ENCODE results near the gene RUSF1. TPM values are rescaled to one million over a fixed set of nuclear protein-coding genes. Genes with fewer than 3 reads are reported as not detected.

The RUSF1 gene
- total RNA-seq, 1 experiment from 2014 or later: 59.3 TPM

DNA sequence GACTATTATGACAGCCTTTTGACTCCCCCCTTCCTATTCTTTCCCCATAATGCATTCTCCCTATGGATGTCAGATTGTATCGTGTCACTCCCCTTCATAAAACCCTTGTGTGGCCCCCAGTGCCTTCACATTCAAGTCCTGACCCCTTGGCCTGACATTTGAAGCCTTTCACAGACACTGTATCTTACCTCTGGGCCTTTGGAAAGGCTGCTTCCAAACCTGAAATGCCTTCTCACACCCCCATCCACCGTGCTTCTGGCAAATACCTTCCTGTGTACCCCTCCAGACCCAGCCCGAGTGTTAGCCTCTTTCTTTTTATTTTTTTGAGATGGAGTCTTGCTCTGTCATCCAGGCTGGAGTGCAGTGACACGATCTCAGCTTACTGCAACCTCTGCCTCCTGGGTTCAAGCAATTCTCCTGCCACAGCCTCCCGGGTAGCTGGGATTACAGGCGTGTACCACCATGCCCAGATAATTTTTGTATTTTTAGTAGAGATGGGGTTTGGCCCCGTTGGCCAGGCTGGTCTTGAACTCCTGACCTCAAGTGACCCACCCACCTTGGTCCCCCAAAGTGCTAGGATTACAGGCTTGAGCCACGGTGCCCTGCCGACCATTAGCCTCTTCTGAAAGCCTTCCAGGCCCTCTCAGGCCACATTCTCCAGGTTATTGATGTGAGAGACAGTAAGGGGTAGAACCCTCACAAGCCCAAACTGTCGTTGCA, 46.8 kb downstream of the RUSF1 start:
- no peak overlapping the region for H3K9ac ChIP-seq (ENCODE audit: low read length)
- no peak overlapping the region for H3K4me3 ChIP-seq (replicated peaks in 1 of 2; ENCODE audit: low read depth in 1 of 2, low read length in 2 of 2)
- H3K79me2 ChIP-seq (ENCODE audit: insufficient read depth, low read length): peaks cover 25% of the 10 kb centered on the region
- H3K27ac ChIP-seq (ENCODE audit: low read depth, low read length): no peak overlapping the region
- H4K20me1 ChIP-seq (ENCODE audit: insufficient read depth): no peaks in the 10 kb centered on the region
- H3K27me3 ChIP-seq (ENCODE audit: insufficient read depth, low read length): no peaks in the 10 kb centered on the region
- no TSS peak for BruUV-seq (replicated peaks)
- intact Hi-C loops (cut with micrococcal nuclease): no loop called here
- CTCF ChIA-PET: interaction anchor here (0.7 to 3.4 kb wide), 18 partner anchors 8 to 508 kb away, joined by 3 to 32 read pairs (median 7); partner anchors contain the start of genes HSD3B7, KAT8, TGFB1I1 and ZNF267
- DNase-seq (ENCODE audit: low read depth, low spot score) (no peak), ATAC-seq (no peak)
- RAD21 ChIA-PET (ENCODE audit: low non-redundant PET in 1 of 2, low total read pairs in 2 of 2, uncharacterized antibody in 2 of 2, unreplicated experiment in 2 of 2): no interaction called here
- no peaks in the 10 kb centered on the region for H3K9me3 ChIP-seq (ENCODE audit: control insufficient read depth in 1 of 2, insufficient read depth in 1 of 2, low read depth in 1 of 2, low read length in 2 of 2)
- POLR2A ChIA-PET: interaction anchor here (2.1 kb wide), 3 partner anchors 251 to 412 kb away, joined by 6 to 12 read pairs (median 7); partner anchors contain the start of genes KAT8 and ZNF267
- TF ChIP-seq MAX (IDR thresholded peaks at IDR 0.05) (no peak), ZNF274 (IDR thresholded peaks at IDR 0.05; ENCODE audit: low read depth, low read length) (no peak), ELF1 (IDR thresholded peaks at IDR 0.05; ENCODE audit: borderline replicate concordance, low read depth) (no peak), EGR1 (IDR thresholded peaks at IDR 0.05; ENCODE audit: low read depth) (no peak), EZH2phosphoT487 (IDR thresholded peaks at IDR 0.05; ENCODE audit: borderline replicate concordance) (no peak), POLR2A (IDR thresholded peaks at IDR 0.05; ENCODE audit: borderline replicate concordance, extremely low read depth, insufficient read depth, insufficient read length) (no peak), ZFX (IDR thresholded peaks at IDR 0.05) (no peak), SIN3A (IDR thresholded peaks at IDR 0.05; ENCODE audit: low read depth) (no peak), TCF7L2 (IDR thresholded peaks at IDR 0.05; ENCODE audit: borderline replicate concordance, extremely low read depth, insufficient read depth, insufficient read length) (no peak), SP1 (IDR thresholded peaks at IDR 0.05; ENCODE audit: low read depth) (no peak), ATF3 (IDR thresholded peaks at IDR 0.05) (no peak), FOSL1 (IDR thresholded peaks at IDR 0.05; ENCODE audit: low read depth) (no peak), EZH2 (IDR thresholded peaks at IDR 0.05) (no peak), RAD21 (IDR thresholded peaks at IDR 0.05; ENCODE audit: low read depth) (no peak)
- TF ChIP-seq, protein P1, sequence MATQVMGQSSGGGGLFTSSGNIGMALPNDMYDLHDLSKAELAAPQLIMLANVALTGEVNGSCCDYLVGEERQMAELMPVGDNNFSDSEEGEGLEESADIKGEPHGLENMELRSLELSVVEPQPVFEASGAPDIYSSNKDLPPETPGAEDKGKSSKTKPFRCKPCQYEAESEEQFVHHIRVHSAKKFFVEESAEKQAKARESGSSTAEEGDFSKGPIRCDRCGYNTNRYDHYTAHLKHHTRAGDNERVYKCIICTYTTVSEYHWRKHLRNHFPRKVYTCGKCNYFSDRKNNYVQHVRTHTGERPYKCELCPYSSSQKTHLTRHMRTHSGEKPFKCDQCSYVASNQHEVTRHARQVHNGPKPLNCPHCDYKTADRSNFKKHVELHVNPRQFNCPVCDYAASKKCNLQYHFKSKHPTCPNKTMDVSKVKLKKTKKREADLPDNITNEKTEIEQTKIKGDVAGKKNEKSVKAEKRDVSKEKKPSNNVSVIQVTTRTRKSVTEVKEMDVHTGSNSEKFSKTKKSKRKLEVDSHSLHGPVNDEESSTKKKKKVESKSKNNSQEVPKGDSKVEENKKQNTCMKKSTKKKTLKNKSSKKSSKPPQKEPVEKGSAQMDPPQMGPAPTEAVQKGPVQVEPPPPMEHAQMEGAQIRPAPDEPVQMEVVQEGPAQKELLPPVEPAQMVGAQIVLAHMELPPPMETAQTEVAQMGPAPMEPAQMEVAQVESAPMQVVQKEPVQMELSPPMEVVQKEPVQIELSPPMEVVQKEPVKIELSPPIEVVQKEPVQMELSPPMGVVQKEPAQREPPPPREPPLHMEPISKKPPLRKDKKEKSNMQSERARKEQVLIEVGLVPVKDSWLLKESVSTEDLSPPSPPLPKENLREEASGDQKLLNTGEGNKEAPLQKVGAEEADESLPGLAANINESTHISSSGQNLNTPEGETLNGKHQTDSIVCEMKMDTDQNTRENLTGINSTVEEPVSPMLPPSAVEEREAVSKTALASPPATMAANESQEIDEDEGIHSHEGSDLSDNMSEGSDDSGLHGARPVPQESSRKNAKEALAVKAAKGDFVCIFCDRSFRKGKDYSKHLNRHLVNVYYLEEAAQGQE (IDR thresholded peaks at IDR 0.05; ENCODE audit: low read depth): no peak
- TF ChIP-seq, protein P2, sequence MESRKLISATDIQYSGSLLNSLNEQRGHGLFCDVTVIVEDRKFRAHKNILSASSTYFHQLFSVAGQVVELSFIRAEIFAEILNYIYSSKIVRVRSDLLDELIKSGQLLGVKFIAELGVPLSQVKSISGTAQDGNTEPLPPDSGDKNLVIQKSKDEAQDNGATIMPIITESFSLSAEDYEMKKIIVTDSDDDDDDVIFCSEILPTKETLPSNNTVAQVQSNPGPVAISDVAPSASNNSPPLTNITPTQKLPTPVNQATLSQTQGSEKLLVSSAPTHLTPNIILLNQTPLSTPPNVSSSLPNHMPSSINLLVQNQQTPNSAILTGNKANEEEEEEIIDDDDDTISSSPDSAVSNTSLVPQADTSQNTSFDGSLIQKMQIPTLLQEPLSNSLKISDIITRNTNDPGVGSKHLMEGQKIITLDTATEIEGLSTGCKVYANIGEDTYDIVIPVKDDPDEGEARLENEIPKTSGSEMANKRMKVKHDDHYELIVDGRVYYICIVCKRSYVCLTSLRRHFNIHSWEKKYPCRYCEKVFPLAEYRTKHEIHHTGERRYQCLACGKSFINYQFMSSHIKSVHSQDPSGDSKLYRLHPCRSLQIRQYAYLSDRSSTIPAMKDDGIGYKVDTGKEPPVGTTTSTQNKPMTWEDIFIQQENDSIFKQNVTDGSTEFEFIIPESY (IDR thresholded peaks at IDR 0.05; ENCODE audit: extremely low read depth, insufficient replicate concordance, low read length): no peak
- H3K4me1 ChIP-seq (ENCODE audit: control insufficient read depth in 1 of 2, insufficient read depth in 2 of 2, low read length in 2 of 2): peaks cover 3 to 30% of the 10 kb centered on the region in 2 experiments; a peak in 3 of 4 replicates
- no peak overlapping the region for H2AFZ ChIP-seq (ENCODE audit: low read depth, low read length, poor library complexity, severe bottlenecking)
- no peaks in the 10 kb centered on the region for H3K36me3 ChIP-seq (ENCODE audit: control insufficient read depth in 1 of 2, insufficient read depth in 2 of 2, low read length in 2 of 2)
- H3K9me2 ChIP-seq (ENCODE audit: insufficient read depth): no peaks in the 10 kb centered on the region
- H3K4me2 ChIP-seq (ENCODE audit: low read length): peak overlapping the region; percentile 84; the same call in 1 of the 2 replicates

Data from HCT116 (cell line).